BLaER1 treated with 17β-estradiol and CSF1 and Interleukin-3, amounts not matched to agents 10 nM and 100 nM (cell line): ENCODE results near the gene CCDC92.
A peak's percentile ranks its signal among the peaks of the same experiment; 100 is the strongest.
"Not testable (repeated sequence)": the region's sequence is repeated elsewhere in the genome, so short reads cannot be mapped to it uniquely, and the experiment has no call there.

Source experiments
- H3K27ac ChIP-seq, 11 experiments: shearing (Covaris generic); formaldehyde crosslinking; 2 replicates each; pipeline ENCODE4 v1.8.1; 2022
- H3K27me3 ChIP-seq, 11 experiments: shearing (Covaris generic); formaldehyde crosslinking; 2 replicates each; pipeline ENCODE4 v1.8.1; 2022
- H3K36me3 ChIP-seq, 11 experiments: shearing (Covaris generic); formaldehyde crosslinking; 2 replicates each; pipeline ENCODE4 v1.8.1; 2022
- H3K4me1 ChIP-seq, 10 experiments: shearing (Covaris generic); formaldehyde crosslinking; 2 replicates each; pipeline ENCODE4 v1.8.1; 2022
- H3K4me2 ChIP-seq, 11 experiments: shearing (Covaris generic); formaldehyde crosslinking; 2 replicates each; pipeline ENCODE4 v1.8.1; 2022
- H3K4me3 ChIP-seq, 10 experiments: shearing (Covaris generic); formaldehyde crosslinking; 2 replicates each; pipeline ENCODE4 v1.8.1; 2022
- H3K9ac ChIP-seq, 11 experiments: shearing (Covaris generic); formaldehyde crosslinking; 2 replicates each; pipeline ENCODE4 v1.8.1; 2022
- H3K9me3 ChIP-seq, 11 experiments: shearing (Covaris generic); formaldehyde crosslinking; replicated peaks in 1 of 11; 2 replicates each; pipeline ENCODE4 v1.8.1; 2022
- H4K20me1 ChIP-seq, 11 experiments: shearing (Covaris generic); formaldehyde crosslinking; 2 replicates each; pipeline ENCODE4 v1.8.1; 2022
- Cebpa-rat ChIP-seq, 11 experiments: shearing (Covaris generic); IDR thresholded peaks; 2 replicates each; pipeline ENCODE4 v1.8.1; 2022

CCDC92 gene

GRCh38 chr12:123948401-123948795 is 24.2 kb downstream of the CCDC92 start:
- Histone ChIP-seq H3K9me3 (peaks cover 0 to 11% (median 0%) of the 10 kb centered on the region in 11 experiments; a peak in 6 of 22 replicates), H3K4me2 (no peak overlapping the region), H3K4me3 (no peak overlapping the region), H4K20me1 (peaks cover 0 to 59% (median 7%) of the 10 kb centered on the region in 11 experiments; a peak in 10 of 22 replicates), H3K27me3 (no peaks in the 10 kb centered on the region), H3K4me1 (peaks cover 8 to 20% (median 13%) of the 10 kb centered on the region in 10 experiments; a peak in 17 of 20 replicates), H3K9ac (no peak overlapping the region), H3K36me3 (peaks cover 0 to 49% (median 4%) of the 10 kb centered on the region in 11 experiments; a peak in 13 of 22 replicates), H3K27ac (no peak overlapping the region)
- TF ChIP-seq Cebpa-rat (IDR thresholded peaks at IDR 0.05), result no peak

DNA sequence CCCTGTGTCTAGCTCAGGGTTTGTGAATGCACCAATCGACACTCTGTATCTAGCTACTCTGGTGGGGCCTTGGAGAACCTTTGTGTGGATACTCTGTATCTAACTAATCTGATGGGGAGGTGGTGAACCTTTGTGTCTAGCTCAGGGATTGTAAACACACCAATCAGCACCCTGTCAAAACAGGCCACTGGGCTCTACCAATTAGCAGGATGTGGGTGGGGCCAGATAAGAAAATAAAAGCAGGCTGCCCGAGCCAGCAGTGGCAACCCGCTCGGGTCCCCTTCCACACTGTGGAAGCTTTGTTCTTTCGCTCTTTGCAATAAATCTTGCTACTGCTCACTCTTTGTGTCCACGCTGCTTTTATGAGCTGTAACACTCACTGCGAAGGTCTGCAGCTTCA is 25.1 kb downstream of the CCDC92 start:
- not testable (repeated sequence) for H3K4me2 ChIP-seq, H3K27ac ChIP-seq, H3K9ac ChIP-seq, H3K4me3 ChIP-seq, H3K27me3 ChIP-seq
- H3K36me3 ChIP-seq, result peaks cover 2 to 58% (median 11%) of the 10 kb centered on the region in 11 experiments; a peak in 18 of 22 replicates
- peaks cover 12 to 22% (median 16%) of the 10 kb centered on the region in 10 experiments; a peak in 17 of 20 replicates for H3K4me1 ChIP-seq
- H3K9me3 ChIP-seq, result peaks cover 0 to 20% (median 2%) of the 10 kb centered on the region in 11 experiments; a peak in 13 of 22 replicates
- H4K20me1 ChIP-seq, result peaks cover 0 to 62% (median 7%) of the 10 kb centered on the region in 11 experiments; a peak in 10 of 22 replicates

DNA sequence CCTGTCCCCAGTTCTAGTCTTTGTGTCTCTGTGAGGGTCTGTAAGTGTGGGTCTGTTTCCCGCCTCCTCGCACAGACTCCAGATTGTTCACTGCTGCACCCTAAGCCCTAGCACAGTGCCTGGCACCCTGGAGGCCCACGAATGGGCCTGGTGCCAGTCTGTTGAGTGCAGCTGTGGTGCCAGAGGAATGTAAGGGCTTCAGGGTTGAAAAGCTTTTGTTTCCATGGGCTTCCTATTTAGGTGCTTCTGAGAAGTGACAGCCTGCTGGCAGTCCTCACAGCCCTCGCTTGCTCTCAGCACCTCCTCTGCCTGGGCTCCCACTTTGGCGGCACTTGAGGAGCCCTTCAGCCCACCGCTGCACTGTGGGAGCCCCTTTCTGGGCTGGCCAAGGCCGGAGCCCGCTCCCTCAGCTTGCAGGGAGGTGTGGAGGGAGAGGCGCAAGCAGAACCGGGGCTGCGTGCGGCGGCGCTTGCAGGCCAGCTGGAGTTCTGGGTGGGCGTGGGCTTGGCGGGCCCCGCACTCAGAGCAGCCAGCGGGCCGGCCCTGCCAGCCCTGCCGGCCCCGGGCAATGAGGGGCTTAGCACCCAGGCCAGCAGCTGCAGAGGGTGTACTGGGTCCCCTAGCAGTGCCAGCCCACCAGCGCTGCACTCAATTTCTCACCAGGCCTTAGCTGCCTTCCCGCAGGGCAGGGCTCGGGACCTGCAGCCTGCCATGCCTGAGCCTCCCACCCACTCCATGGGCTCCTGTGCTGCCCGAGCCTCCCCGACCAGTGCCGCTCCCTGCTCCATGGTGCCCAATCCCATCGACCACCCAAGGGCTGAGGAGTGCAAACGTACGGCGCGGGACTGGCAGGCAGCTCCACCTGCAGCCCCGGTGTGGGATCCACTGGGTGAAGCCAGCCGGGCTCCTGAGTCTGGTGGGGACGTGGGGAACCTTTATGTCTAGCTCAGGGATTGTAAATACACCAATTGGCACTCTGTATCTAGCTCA is 25.8 kb downstream of the CCDC92 start:
- H3K4me3 ChIP-seq, H3K4me2 ChIP-seq, H3K27me3 ChIP-seq, H3K9ac ChIP-seq, H3K27ac ChIP-seq: not testable (repeated sequence)
- H3K4me1 ChIP-seq, result peaks cover 6 to 20% (median 14%) of the 10 kb centered on the region in 10 experiments; a peak in 18 of 20 replicates
- H3K9me3 ChIP-seq, result peaks cover 4 to 27% (median 9%) of the 10 kb centered on the region in 11 experiments; a peak in 21 of 22 replicates
- peaks cover 0 to 62% (median 7%) of the 10 kb centered on the region in 11 experiments; a peak in 10 of 22 replicates for H4K20me1 ChIP-seq
- peaks cover 9 to 65% (median 18%) of the 10 kb centered on the region in 11 experiments for H3K36me3 ChIP-seq

- Histone ChIP-seq H3K4me1 (peaks cover 7 to 23% (median 17%) of the 10 kb centered on the region in 10 experiments), H3K4me3 (no peak overlapping the region), H3K27ac (no peak overlapping the region), H3K27me3 (no peaks in the 10 kb centered on the region), H3K36me3 (peaks cover 15 to 72% (median 25%) of the 10 kb centered on the region in 11 experiments), H3K4me2 (no peak overlapping the region), H3K9ac (no peak overlapping the region), H4K20me1 (peaks cover 0 to 56% (median 7%) of the 10 kb centered on the region in 11 experiments; a peak in 10 of 22 replicates), H3K9me3 (peaks cover 8 to 34% (median 15%) of the 10 kb centered on the region in 11 experiments; a peak in 21 of 22 replicates)
- no peak for TF ChIP-seq Cebpa-rat (IDR thresholded peaks at IDR 0.05)
These were observed 26.5 kb downstream of the CCDC92 start for GRCh38 chr12:123946152-123946515.

DNA sequence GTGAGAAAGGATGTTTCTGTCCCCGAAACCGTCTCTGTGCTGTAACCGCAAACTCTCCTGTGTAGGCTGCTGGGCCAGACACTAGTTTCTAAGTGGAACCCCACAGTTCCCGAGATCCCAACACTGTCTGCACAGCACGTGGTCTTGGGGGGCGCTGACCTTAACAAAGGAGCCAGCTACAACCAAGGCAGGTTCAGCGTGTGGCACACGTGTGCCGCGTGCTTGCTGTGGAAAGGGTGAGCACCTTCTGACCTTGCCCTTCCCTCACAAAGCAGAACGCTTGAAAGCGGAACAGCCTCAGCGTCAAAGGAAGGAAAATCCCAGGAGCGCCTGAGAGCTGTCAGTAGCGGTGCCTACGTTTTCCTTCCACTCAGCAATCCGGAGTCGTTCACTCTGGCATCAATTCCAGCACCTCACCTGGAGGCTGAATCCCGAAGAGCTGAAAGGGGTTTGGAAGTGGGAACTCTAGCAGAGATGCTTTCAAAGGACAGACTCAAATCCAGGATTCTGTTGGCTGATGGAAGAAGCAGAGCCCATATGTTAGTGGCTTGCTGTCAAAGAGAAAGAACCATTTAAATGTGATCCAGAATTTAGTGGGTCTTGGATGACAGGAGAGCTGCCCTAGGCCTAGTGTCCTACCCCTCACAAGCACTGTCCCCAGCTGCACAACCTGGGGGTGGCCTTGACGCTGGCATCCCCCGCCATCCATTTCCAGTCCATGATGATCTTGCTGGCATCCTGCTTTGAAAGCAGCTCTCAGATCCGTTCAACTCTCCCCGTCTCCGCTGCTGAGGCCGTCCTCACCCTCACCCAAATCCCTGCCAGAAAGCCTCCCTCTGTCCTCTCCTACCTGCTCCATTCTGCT is 27.1 kb downstream of the CCDC92 start:
- Histone ChIP-seq H3K27me3 (no peaks in the 10 kb centered on the region), H3K4me1 (peaks cover 7 to 25% (median 16%) of the 10 kb centered on the region in 10 experiments), H3K9ac (no peak overlapping the region), H3K4me2 (no peak overlapping the region), H3K27ac (no peak overlapping the region), H4K20me1 (peaks cover 0 to 50% (median 2%) of the 10 kb centered on the region in 11 experiments; a peak in 9 of 22 replicates), H3K9me3 (peaks cover 8 to 36% (median 15%) of the 10 kb centered on the region in 11 experiments; a peak in 21 of 22 replicates), H3K36me3 (peaks cover 16 to 75% (median 27%) of the 10 kb centered on the region in 11 experiments), H3K4me3 (no peak overlapping the region)
- TF ChIP-seq Cebpa-rat (IDR thresholded peaks at IDR 0.05), result no peak

DNA sequence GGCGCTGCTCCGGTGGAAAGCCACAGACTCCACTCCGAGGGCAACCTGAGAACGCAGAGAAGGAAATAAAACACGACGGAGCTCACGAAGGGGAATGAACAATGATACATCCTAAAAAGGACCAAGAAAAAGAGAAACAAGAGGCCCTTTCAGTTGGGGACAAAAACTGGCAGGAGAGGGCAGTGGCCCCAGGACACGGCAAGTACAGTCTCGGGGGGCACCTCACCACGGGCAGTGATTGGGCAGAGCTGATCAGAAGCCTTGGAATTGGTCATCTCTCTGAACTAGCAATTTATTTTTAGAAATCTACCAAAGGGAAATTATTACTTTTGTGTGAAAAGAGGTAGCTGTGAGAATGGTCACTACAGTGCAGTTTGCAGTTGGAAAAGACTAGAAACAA is 27.9 kb downstream of the CCDC92 start:
- H3K4me3 ChIP-seq, result no peak overlapping the region
- peaks cover 0 to 44% (median 0%) of the 10 kb centered on the region in 11 experiments; a peak in 6 of 22 replicates for H4K20me1 ChIP-seq
- H3K4me2 ChIP-seq, result 0 out of 22 replicates have a peak overlapping the region, but pooled peaks of 1 of the 11 experiments have one; percentile 24
- TF ChIP-seq Cebpa-rat (IDR thresholded peaks at IDR 0.05), result no peak
- no peaks in the 10 kb centered on the region for H3K27me3 ChIP-seq
- peaks cover 16 to 79% (median 33%) of the 10 kb centered on the region in 11 experiments for H3K36me3 ChIP-seq
- peaks cover 10 to 25% (median 16%) of the 10 kb centered on the region in 10 experiments; a peak in 19 of 20 replicates for H3K4me1 ChIP-seq
- peaks cover 8 to 36% (median 15%) of the 10 kb centered on the region in 11 experiments; a peak in 21 of 22 replicates for H3K9me3 ChIP-seq
- no peak overlapping the region for H3K27ac ChIP-seq
- H3K9ac ChIP-seq, result no peak overlapping the region

DNA sequence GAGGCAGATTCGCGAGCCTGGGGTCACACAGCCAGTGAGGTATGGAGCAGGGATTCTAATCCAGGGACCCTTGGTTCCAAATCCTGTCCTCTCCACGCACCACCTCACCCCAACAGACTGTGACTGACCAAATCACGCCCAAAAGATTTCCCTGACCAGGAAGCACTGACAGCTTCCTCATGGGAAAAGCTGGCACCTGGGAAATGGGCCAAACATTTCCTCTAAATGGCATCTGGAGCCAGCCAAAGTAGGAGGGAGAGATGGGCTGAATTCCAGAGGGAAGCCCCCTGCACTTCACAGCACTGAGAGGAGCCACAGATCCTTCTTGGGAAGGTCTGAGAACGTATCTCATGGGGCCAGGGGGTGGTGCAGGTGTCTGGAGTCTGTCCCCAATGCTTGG is 28.8 kb downstream of the CCDC92 start:
- Histone ChIP-seq H3K36me3 (peaks cover 16 to 80% (median 35%) of the 10 kb centered on the region in 11 experiments), H3K9ac (0 out of 22 replicates have a peak overlapping the region, but pooled peaks of 1 of the 11 experiments have one; percentile 2), H3K27ac (no peak overlapping the region), H3K4me2 (peak overlapping the region in 5 of 11 experiments; percentile 14 to 24 (median 23); a peak in 4 of 22 replicates), H4K20me1 (peaks cover 0 to 36% (median 0%) of the 10 kb centered on the region in 11 experiments; a peak in 6 of 22 replicates), H3K9me3 (peaks cover 8 to 36% (median 15%) of the 10 kb centered on the region in 11 experiments; a peak in 21 of 22 replicates), H3K4me1 (peaks cover 15 to 30% (median 22%) of the 10 kb centered on the region in 10 experiments), H3K27me3 (no peaks in the 10 kb centered on the region), H3K4me3 (no peak overlapping the region)
- no peak for TF ChIP-seq Cebpa-rat (IDR thresholded peaks at IDR 0.05)
